Spleen (tissue), 11 donors: ENCODE data around the gene ALAS2. TPM values are rescaled to one million over a fixed set of nuclear protein-coding genes. Genes with fewer than 3 reads are reported as not detected.

Source experiments
- DNase-seq: peaks from one replicate; pipeline ENCODE4 v3.0.0-alpha.2; 2020
- H3K27ac ChIP-seq, 8 donors: fragments of 200-600 bp; sonication (generic) in 7 of 8; 1 replicate in 4 of 8; 2 replicates in 4 of 8; pipeline versions ENCODE4 v1.5.0 to v1.8.0; 2016 to 2021; ENCODE audit warnings: inconsistent platforms in 4 of 8, mild to moderate bottlenecking in 4 of 8, moderate library complexity in 1 of 8
- H3K27me3 ChIP-seq, 7 donors: fragments of 200-600 bp; sonication (generic) in 6 of 7; replicated peaks in 1 of 7; 1 replicate in 4 of 7; 2 replicates in 3 of 7; pipeline versions ENCODE4 v1.5.0 to v1.8.0; 2016 to 2021; ENCODE audit warnings: inconsistent platforms in 3 of 7, mild to moderate bottlenecking in 1 of 7
- H3K36me3 ChIP-seq, 6 donors: fragments of 200-600 bp; sonication (generic) in 5 of 6; 1 replicate in 4 of 6; 2 replicates in 2 of 6; pipeline versions ENCODE4 v1.5.0 to v1.8.0; 2016 to 2021; ENCODE audit warnings: inconsistent platforms in 2 of 6
- H3K4me1 ChIP-seq, 6 donors: fragments of 200-600 bp; sonication (generic) in 5 of 6; 1 replicate in 3 of 6; 2 replicates in 3 of 6; pipeline versions ENCODE4 v1.5.0 to v1.8.0; 2016 to 2021; ENCODE audit warnings: inconsistent platforms in 3 of 6
- H3K4me3 ChIP-seq, 8 donors: fragments of 200-600 bp; sonication (generic) in 7 of 8; 1 replicate in 4 of 8; 2 replicates in 4 of 8; pipeline versions ENCODE4 v1.5.0 to v1.8.0; 2016 to 2021; ENCODE audit warnings: inconsistent platforms in 4 of 8, mild to moderate bottlenecking in 4 of 8, moderate library complexity in 2 of 8
- H3K9me3 ChIP-seq, 8 donors: fragments of 200-600 bp; sonication (generic) in 7 of 8; 1 replicate in 4 of 8; 2 replicates in 4 of 8; pipeline versions ENCODE4 v1.5.0 to v1.8.0; 2016 to 2021; ENCODE audit warnings: inconsistent platforms in 4 of 8
- CTCF ChIP-seq, 11 experiments: fragments of 200-600 bp in 7 of 11; fragments of 450-650 bp in 4 of 11; sonication (generic) in 4 of 11; IDR thresholded peaks in 8 of 11; conservative IDR thresholded peaks in 3 of 11; 1 replicate in 7 of 11; 2 replicates in 4 of 11; pipeline versions ENCODE4 v1.4.0 to v1.8.0; 2016 to 2021; ENCODE audit warnings: antibody characterized with exemption in 11 of 11, inconsistent platforms in 4 of 11, mild to moderate bottlenecking in 1 of 11
- POLR2A ChIP-seq, 3 donors: fragments of 450-650 bp; IDR thresholded peaks; one replicate each; pipeline ENCODE4 v1.5.1; 2017; ENCODE audit warnings: antibody characterized with exemption in 3 of 3, mild to moderate bottlenecking in 1 of 3
- POLR2AphosphoS5 ChIP-seq, 3 donors: sonication (generic); formaldehyde crosslinking; IDR thresholded peaks; one replicate each; pipeline ENCODE4 v1.5.1; 2017; ENCODE audit warnings: antibody characterized with exemption in 3 of 3
- WGBS, 5 donors: extraction: QIAGEN DNeasy Blood & Tissue Kit in 3 of 5; methylation state at CpG; one replicate each; pipeline versions ENCODE4 v1.1.5 to v1.1.7; 2013 to 2018; 5-methylcytosine and 5-hydroxymethylcytosine counted together
- intact Hi-C: fragments of 100-400 bp; cut with DNase I; formaldehyde crosslinking; loops from one replicate; pipeline ENCODE4 v1.15.0; 2023; ENCODE audit warnings: low total_unique reads
- polyA plus RNA-seq, 3 donors: library from polyadenylated mRNA; stranded (reverse); fragments of 200-250 nt; gene quantifications; one replicate each; pipeline ENCODE4 v1.2.1, GENCODE V29; 2013
- total RNA-seq, 7 donors: library from RNA; depleted of rRNA in 3 of 7; stranded (reverse); fragments of >200 nt in 3 of 7; fragmentation: NEBNext Ultra II Directional in 4 of 7; extraction: Animal tissue kit (Norgen Biotek cat#: 25700) in 4 of 7; gene quantifications; one replicate each; pipeline versions ENCODE4 v1.1.0 to v1.2.1, GENCODE V29; 2016 to 2021
- donor health status: healthy with polysubstance abuse.
- donor health status: DM: no; HTN: no; CAD: no; lungs with moderate emphysema.
- donor health status: DM: no; HTN: no; CAD: no.
- donor health status: Bipolar disorder and iron deficiency.
- donor health status: healthy.
- donor health status: DM: no; HTN: no; CAD: no.
- donor health status: DM: yes; HTN: yes; CAD: no.

The ALAS2 gene
- total and polyA plus RNA-seq, 10 donors, result 0.46 to 206 (median 7.9) TPM

- no peak for TF ChIP-seq POLR2A (IDR thresholded peaks at IDR 0.05)
- Histone ChIP-seq H3K4me1 (no peaks in the 10 kb centered on the region), H3K9me3 (peaks cover 0 to 4% (median 0%) of the 10 kb centered on the region in 8 donors)
Measured at GRCh38 chrX:54978448-54978847, 52.3 kb downstream of the ALAS2 start.

GRCh38 chrX:54977387-54977786 is 53.4 kb downstream of the ALAS2 start:
- Histone ChIP-seq H3K4me3 (no peak overlapping the region), H3K4me1 (no peaks in the 10 kb centered on the region), H3K36me3 (no peaks in the 10 kb centered on the region), H3K27ac (no peak overlapping the region), H3K27me3 (peaks cover 0 to 8% (median 0%) of the 10 kb centered on the region in 7 donors), H3K9me3 (no peaks in the 10 kb centered on the region)
- DNase-seq, result no peak
- 66 to 90% (median 83%) methylated on average over 4 of the region's 4 CpGs for whole genome bisulfite sequencing, 5 donors
- intact Hi-C loops, result no loop called here
- TF ChIP-seq POLR2A (IDR thresholded peaks at IDR 0.05) (no peak), POLR2AphosphoS5 (IDR thresholded peaks at IDR 0.05) (no peak), CTCF (IDR thresholded peaks at IDR 0.05 in 8 of 11, conservative IDR thresholded peaks at IDR 0.05 in 3 of 11) (no peak)

More at GRCh38 chrX:54978448-54978847, 52.3 kb downstream of the ALAS2 start:
- intact Hi-C loops, result no loop called here
- no peak for DNase-seq
- H3K36me3 ChIP-seq, result no peaks in the 10 kb centered on the region
- H3K4me3 ChIP-seq, result no peak overlapping the region
- H3K27me3 ChIP-seq, result peaks cover 0 to 8% (median 0%) of the 10 kb centered on the region in 7 donors
- H3K27ac ChIP-seq, result no peak overlapping the region

GRCh38 chrX:54964766-54965497 is 65.8 kb downstream of the ALAS2 start:
- whole genome bisulfite sequencing, 5 donors, result 64 to 72% (median 69%) methylated on average over 4 of the region's 4 CpGs
- Histone ChIP-seq H3K9me3 (peaks cover 0 to 16% (median 6%) of the 10 kb centered on the region in 8 donors), H3K27me3 (no peaks in the 10 kb centered on the region), H3K36me3 (no peaks in the 10 kb centered on the region), H3K27ac (no peak overlapping the region), H3K4me3 (no peak overlapping the region), H3K4me1 (no peaks in the 10 kb centered on the region)
- intact Hi-C loops, result no loop called here
- TF ChIP-seq POLR2A (IDR thresholded peaks at IDR 0.05) (no peak), CTCF (IDR thresholded peaks at IDR 0.05 in 8 of 11, conservative IDR thresholded peaks at IDR 0.05 in 3 of 11) (no peak), POLR2AphosphoS5 (IDR thresholded peaks at IDR 0.05) (no peak)
- DNase-seq, result no peak

- Histone ChIP-seq H3K27me3 (no peaks in the 10 kb centered on the region), H3K4me1 (no peaks in the 10 kb centered on the region), H3K4me3 (no peak overlapping the region), H3K36me3 (no peaks in the 10 kb centered on the region), H3K9me3 (no peaks in the 10 kb centered on the region), H3K27ac (no peak overlapping the region)
- no peak for DNase-seq
- 68 to 100% (median 83%) methylated on average over 1 of the region's 1 CpG for WGBS, 5 donors
- intact Hi-C loops, result no loop called here
- TF ChIP-seq CTCF (IDR thresholded peaks at IDR 0.05 in 8 of 11, conservative IDR thresholded peaks at IDR 0.05 in 3 of 11) (no peak), POLR2A (IDR thresholded peaks at IDR 0.05) (no peak), POLR2AphosphoS5 (IDR thresholded peaks at IDR 0.05) (no peak)
Measured at GRCh38 chrX:54961750-54962149, 69.0 kb downstream of the ALAS2 start.

Other genes starting within 250 kb of the ALAS2 start
- not detected for gene ITIH6, start 232.7 kb downstream of the ALAS2 start, total RNA-seq
- gene ITIH6, start 232.7 kb downstream of the ALAS2 start, polyA plus RNA-seq, result not detected
- 10 to 100 TPM; 64.3 to 79.0 (median 69.9) TPM for gene MAGED2, start 223.2 kb downstream of the ALAS2 start, total RNA-seq
- 10 to 100 TPM; 37.6 to 42.1 (median 39.0) TPM for gene MAGED2, start 223.2 kb downstream of the ALAS2 start, polyA plus RNA-seq
- 1 to 10 TPM; 2.2 to 6.2 (median 4.4) TPM for gene TRO, start 110.2 kb downstream of the ALAS2 start, total RNA-seq
- 1 to 10 TPM; 2.0 to 5.9 (median 5.1) TPM for gene TRO, start 110.2 kb downstream of the ALAS2 start, polyA plus RNA-seq
- under 1 TPM in 3 of 7 donors, not detected in 4; 0.28 to 0.52 (median 0.44) TPM for gene PFKFB1, start 36.8 kb downstream of the ALAS2 start, total RNA-seq
- under 1 TPM; 0.32 to 0.61 (median 0.32) TPM for gene PFKFB1, start 36.8 kb downstream of the ALAS2 start, polyA plus RNA-seq
- gene APEX2, start 30.6 kb downstream of the ALAS2 start, total RNA-seq, result 10 to 100 TPM; 12.5 to 17.4 (median 15.5) TPM
- gene APEX2, start 30.6 kb downstream of the ALAS2 start, polyA plus RNA-seq, result 10 to 100 TPM in 1 of 3 donors, 1 to 10 TPM in 2; 7.2 to 11.6 (median 9.3) TPM
- gene PAGE2B, start 44.1 kb upstream of the ALAS2 start, total RNA-seq, result 1 to 10 TPM in 1 of 7 donors, not detected in 6; 1.6 TPM
- under 1 TPM in 2 of 3 donors, not detected in 1; 0.53 to 0.61 TPM for gene PAGE2B, start 44.1 kb upstream of the ALAS2 start, polyA plus RNA-seq
- gene PAGE2, start 58.0 kb upstream of the ALAS2 start, total RNA-seq, result not detected
- under 1 TPM; 0.15 to 0.39 (median 0.35) TPM for gene PAGE2, start 58.0 kb upstream of the ALAS2 start, polyA plus RNA-seq
- not detected for gene PAGE5, start 189.4 kb upstream of the ALAS2 start, total RNA-seq
- under 1 TPM in 1 of 3 donors, not detected in 2; 0.50 TPM for gene PAGE5, start 189.4 kb upstream of the ALAS2 start, polyA plus RNA-seq
- gene PAGE3, start 233.9 kb upstream of the ALAS2 start, total RNA-seq, result not detected
- gene PAGE3, start 233.9 kb upstream of the ALAS2 start, polyA plus RNA-seq, result not detected